Neuronal stem cell (in vitro differentiated cells): ENCODE data around the gene REL.

Experiments used
- DNase-seq: peaks from one replicate; pipeline ENCODE4 v3.0.0-alpha.2; 2013; ENCODE audit warnings: low spot score
- H2AFZ ChIP-seq: one replicate; pipeline ENCODE4 v1.6.1; 2013; ENCODE audit warnings: mild to moderate bottlenecking, low read length, inconsistent platforms
- H2AK5ac ChIP-seq: 2 replicates; pipeline ENCODE4 v1.6.1; 2013; ENCODE audit warnings: low read depth, mild to moderate bottlenecking, inconsistent platforms, low read length, moderate library complexity, mixed read lengths
- H2BK120ac ChIP-seq: 2 replicates; pipeline ENCODE4 v1.6.1; 2013; ENCODE audit warnings: low read depth, mild to moderate bottlenecking, inconsistent platforms, low read length, moderate library complexity, mixed read lengths
- H2BK12ac ChIP-seq: one replicate; pipeline ENCODE4 v1.6.1; 2013; ENCODE audit warnings: low read length, inconsistent platforms
- H2BK15ac ChIP-seq: 2 replicates; pipeline ENCODE4 v1.6.1; 2013; ENCODE audit warnings: mild to moderate bottlenecking, low read length, inconsistent platforms, mixed read lengths
- H2BK5ac ChIP-seq: one replicate; pipeline ENCODE4 v1.6.1; 2013; ENCODE audit warnings: inconsistent platforms, mild to moderate bottlenecking, low read length, moderate library complexity
- H3K14ac ChIP-seq: one replicate; pipeline ENCODE4 v1.6.1; 2013; ENCODE audit warnings: low read length, inconsistent platforms
- H3K18ac ChIP-seq: 2 replicates; pipeline ENCODE4 v1.6.1; 2013; ENCODE audit warnings: low read length, inconsistent platforms
- H3K23ac ChIP-seq: 2 replicates; pipeline ENCODE4 v1.6.1; 2013; ENCODE audit warnings: low read depth, mild to moderate bottlenecking, mixed read lengths, low read length, inconsistent platforms; ENCODE audit not compliant: poor library complexity
- H3K27ac ChIP-seq: replicated peaks from 3 replicates; pipeline ENCODE4 v1.5.1; 2013; ENCODE audit warnings: low read length, inconsistent platforms
- H3K27me3 ChIP-seq, 3 experiments: 2 replicates each; pipeline ENCODE4 v1.6.1; 2013; ENCODE audit warnings: low read length in 3 of 3, mild to moderate bottlenecking in 2 of 3, inconsistent platforms in 1 of 3, low read depth in 1 of 3, mixed read lengths in 1 of 3, moderate library complexity in 1 of 3; ENCODE audit not compliant: control insufficient read depth in 3 of 3, insufficient read depth in 3 of 3
- H3K36me3 ChIP-seq, 2 donors: replicated peaks in 1 of 2; 2 replicates each; pipeline ENCODE4 v1.6.1; 2013; ENCODE audit warnings: low read length in 2 of 2; ENCODE audit not compliant: control insufficient read depth in 2 of 2, insufficient read depth in 2 of 2
- H3K4ac ChIP-seq: 2 replicates; pipeline ENCODE4 v1.6.1; 2013; ENCODE audit warnings: inconsistent platforms, mild to moderate bottlenecking, low read length, moderate library complexity
- H3K4me1 ChIP-seq, 2 donors: 1 replicate in 1 of 2; 2 replicates in 1 of 2; pipeline ENCODE4 v1.6.1; 2013; ENCODE audit warnings: low read length in 2 of 2, low read depth in 1 of 2; ENCODE audit not compliant: control insufficient read depth in 2 of 2, insufficient read depth in 1 of 2
- H3K4me2 ChIP-seq: one replicate; pipeline ENCODE4 v1.6.1; 2013; ENCODE audit warnings: mild to moderate bottlenecking, low read length, inconsistent platforms; ENCODE audit not compliant: insufficient read depth, poor library complexity, severe bottlenecking
- H3K4me3 ChIP-seq, 2 donors: 2 replicates each; pipeline ENCODE4 v1.5.1; 2013; ENCODE audit warnings: low read length in 2 of 2, mild to moderate bottlenecking in 2 of 2, inconsistent platforms in 1 of 2, moderate library complexity in 1 of 2
- H3K79me1 ChIP-seq: one replicate; pipeline ENCODE4 v1.6.1; 2013; ENCODE audit warnings: low read depth, mild to moderate bottlenecking, inconsistent platforms, low read length, moderate library complexity
- H3K9ac ChIP-seq: one replicate; pipeline ENCODE4 v1.6.1; 2013; ENCODE audit warnings: mild to moderate bottlenecking, low read depth, low read length, inconsistent platforms; ENCODE audit not compliant: poor library complexity
- H3K9me3 ChIP-seq, 2 donors: replicated peaks in 1 of 2; 2 replicates each; pipeline versions ENCODE3 to v1.6.1; 2013; ENCODE audit warnings: low read length in 2 of 2, mild to moderate bottlenecking in 2 of 2, inconsistent platforms in 1 of 2, low read depth in 1 of 2, mixed read lengths in 1 of 2, moderate library complexity in 1 of 2; ENCODE audit not compliant: control insufficient read depth in 2 of 2, insufficient read depth in 1 of 2
- H4K8ac ChIP-seq: one replicate; pipeline ENCODE4 v1.6.1; 2013; ENCODE audit warnings: low read depth, mild to moderate bottlenecking, inconsistent platforms, low read length, moderate library complexity
- H4K91ac ChIP-seq: one replicate; pipeline ENCODE4 v1.6.1; 2013; ENCODE audit warnings: low read length, low read depth, mild to moderate bottlenecking, inconsistent platforms; ENCODE audit not compliant: poor library complexity
- WGBS, 2 donors: extraction: QIAGEN DNeasy Blood & Tissue Kit; methylation state at CpG; one replicate each; pipeline ENCODE4 v1.1.7; 2013; ENCODE audit warnings: missing lambda C conversion rate in 2 of 2, mixed read lengths in 1 of 2; ENCODE audit not compliant: insufficient read length in 2 of 2, insufficient replicate concordance in 1 of 2; ENCODE audit errors: extremely low coverage in 2 of 2; 5-methylcytosine and 5-hydroxymethylcytosine counted together

Gene REL

DNA sequence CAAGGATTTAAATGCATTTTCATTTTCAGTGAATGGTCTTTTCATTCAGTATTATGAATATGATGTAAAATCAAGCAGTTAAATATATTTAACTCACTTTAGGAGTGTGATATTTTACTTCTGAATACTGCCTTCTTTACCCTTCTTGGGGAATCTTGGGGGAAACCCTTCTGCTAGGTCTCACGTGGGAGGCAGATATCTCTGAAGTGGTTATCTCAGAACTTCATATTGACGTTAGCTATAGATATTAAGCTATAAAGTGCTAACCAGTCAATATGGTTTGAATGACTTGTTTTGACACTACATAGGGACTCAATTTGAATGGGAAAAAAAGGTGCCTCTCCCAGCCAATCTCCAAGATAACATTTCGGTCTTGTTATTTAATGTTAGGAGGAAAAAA is 9.8 kb downstream of the REL start:
- WGBS, 2 donors: no CpG with 5 or more reads among the region's 3 CpGs
- H3K27ac ChIP-seq: no peak overlapping the region

DNA sequence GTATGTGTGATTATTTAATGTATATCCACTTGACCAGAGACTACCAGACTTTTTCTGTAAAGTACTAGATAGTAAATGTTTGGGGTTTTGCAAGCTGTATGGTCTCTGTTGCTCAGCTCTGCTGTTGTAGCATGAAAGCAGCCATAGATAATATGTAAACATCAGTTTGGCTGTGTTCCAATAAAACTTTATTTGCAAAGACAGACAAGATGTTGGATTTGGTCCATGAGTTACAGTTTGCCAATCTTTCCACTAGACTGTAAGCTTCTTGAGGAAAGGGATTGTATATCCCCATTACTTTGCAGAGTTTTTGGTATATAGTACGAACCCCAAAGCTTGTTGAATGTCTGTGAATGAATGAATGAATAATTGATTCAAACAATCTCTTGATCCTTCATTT is 17.2 kb downstream of the REL start:
- no peak overlapping the region for H2BK5ac ChIP-seq
- H2BK120ac ChIP-seq: no peak overlapping the region
- H3K23ac ChIP-seq: no peak overlapping the region
- H3K36me3 ChIP-seq: peaks cover 0 to 72% of the 10 kb centered on the region in 2 donors
- no peak overlapping the region for H2BK12ac ChIP-seq
- WGBS, 2 donors: no CpG with 5 or more reads among the region's 1 CpG
- no peak overlapping the region for H2AFZ ChIP-seq
- H3K14ac ChIP-seq: no peak overlapping the region
- H2AK5ac ChIP-seq: no peak overlapping the region
- H4K8ac ChIP-seq: no peak overlapping the region
- no peak overlapping the region for H3K4me3 ChIP-seq
- H3K27me3 ChIP-seq: no peaks in the 10 kb centered on the region
- H3K9me3 ChIP-seq: no peaks in the 10 kb centered on the region
- H3K9ac ChIP-seq: no peak overlapping the region
- no peak overlapping the region for H3K18ac ChIP-seq
- no peak overlapping the region for H2BK15ac ChIP-seq
- H3K4me1 ChIP-seq: no peaks in the 10 kb centered on the region
- H4K91ac ChIP-seq: no peak overlapping the region
- no peak for DNase-seq
- H3K27ac ChIP-seq: no peak overlapping the region
- H3K79me1 ChIP-seq: no peaks in the 10 kb centered on the region
- no peak overlapping the region for H3K4ac ChIP-seq
- no peak overlapping the region for H3K4me2 ChIP-seq

More for the DNA sequence above, 9.8 kb downstream of the REL start:
- H2BK5ac ChIP-seq: no peak overlapping the region
- no peak overlapping the region for H2BK12ac ChIP-seq
- H3K9ac ChIP-seq: no peak overlapping the region
- H3K36me3 ChIP-seq: peaks cover 0 to 31% of the 10 kb centered on the region in 2 donors
- no peaks in the 10 kb centered on the region for H3K79me1 ChIP-seq
- no peak overlapping the region for H2BK120ac ChIP-seq
- H4K91ac ChIP-seq: no peak overlapping the region
- no peak overlapping the region for H3K23ac ChIP-seq
- H3K18ac ChIP-seq: no peak overlapping the region
- H2BK15ac ChIP-seq: no peak overlapping the region
- no peak overlapping the region for H2AFZ ChIP-seq
- H3K4me3 ChIP-seq: no peak overlapping the region
- no peak overlapping the region for H2AK5ac ChIP-seq
- no peak overlapping the region for H4K8ac ChIP-seq
- H3K4ac ChIP-seq: no peak overlapping the region
- H3K9me3 ChIP-seq: no peaks in the 10 kb centered on the region
- no peaks in the 10 kb centered on the region for H3K27me3 ChIP-seq
- no peaks in the 10 kb centered on the region for H3K4me1 ChIP-seq
- no peak overlapping the region for H3K4me2 ChIP-seq
- H3K14ac ChIP-seq: no peak overlapping the region
- DNase-seq: no peak

- Histone ChIP-seq H3K4me3 (no peak overlapping the region), H2AK5ac (no peak overlapping the region), H3K9ac (no peak overlapping the region), H4K8ac (no peak overlapping the region), H2BK120ac (no peak overlapping the region), H2BK15ac (no peak overlapping the region), H2BK5ac (no peak overlapping the region), H4K91ac (no peak overlapping the region), H3K4me2 (no peak overlapping the region), H3K27ac (no peak overlapping the region), H3K36me3 (peaks cover 0 to 65% of the 10 kb centered on the region in 2 donors), H3K9me3 (no peaks in the 10 kb centered on the region), H3K4ac (no peak overlapping the region), H3K23ac (no peak overlapping the region), H3K79me1 (no peaks in the 10 kb centered on the region), H3K18ac (no peak overlapping the region), H3K4me1 (no peaks in the 10 kb centered on the region), H2BK12ac (no peak overlapping the region), H2AFZ (no peak overlapping the region), H3K14ac (no peak overlapping the region), H3K27me3 (no peaks in the 10 kb centered on the region)
- DNase-seq: no peak
- no CpG with 5 or more reads among the region's 6 CpGs for WGBS, 2 donors
These were observed 18.0 kb downstream of the REL start for GRCh38 chr2:60899230-60899891.

DNA sequence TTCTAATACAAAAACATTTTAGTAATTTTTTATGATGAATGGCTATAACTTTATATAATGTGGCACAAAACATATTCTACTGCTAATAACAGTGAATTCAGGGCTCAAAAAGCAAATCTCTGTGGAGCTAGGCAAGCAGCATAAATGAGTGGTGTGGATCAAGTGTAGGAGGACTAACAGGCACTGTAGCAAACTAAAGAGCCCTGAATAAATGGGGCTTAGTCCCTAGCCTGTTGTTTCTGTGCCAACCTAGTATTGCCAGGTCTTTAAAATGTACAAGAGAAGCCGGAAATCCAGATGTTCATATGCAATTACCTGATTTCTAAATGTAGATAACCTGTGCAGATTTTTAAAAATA is 18.5 kb downstream of the REL start:
- no peaks in the 10 kb centered on the region for H3K9me3 ChIP-seq
- no peak overlapping the region for H4K8ac ChIP-seq
- H2BK15ac ChIP-seq: no peak overlapping the region
- no peak overlapping the region for H3K4me3 ChIP-seq
- H2BK5ac ChIP-seq: no peak overlapping the region
- no peak overlapping the region for H2AK5ac ChIP-seq
- H4K91ac ChIP-seq: no peak overlapping the region
- no peak overlapping the region for H2BK120ac ChIP-seq
- peaks cover 0 to 62% of the 10 kb centered on the region in 2 donors for H3K36me3 ChIP-seq
- WGBS, 2 donors: no CpG with 5 or more reads among the region's 1 CpG
- H3K23ac ChIP-seq: no peak overlapping the region
- H3K4ac ChIP-seq: no peak overlapping the region
- no peak overlapping the region for H3K18ac ChIP-seq
- no peak overlapping the region for H3K4me2 ChIP-seq
- no peak overlapping the region for H2BK12ac ChIP-seq
- no peaks in the 10 kb centered on the region for H3K79me1 ChIP-seq
- no peak overlapping the region for H3K27ac ChIP-seq
- DNase-seq: no peak
- no peak overlapping the region for H3K14ac ChIP-seq
- H3K27me3 ChIP-seq: no peaks in the 10 kb centered on the region
- H3K9ac ChIP-seq: no peak overlapping the region
- no peak overlapping the region for H2AFZ ChIP-seq
- no peaks in the 10 kb centered on the region for H3K4me1 ChIP-seq
